Astrocyte of the cerebellum (primary cell): ENCODE data around the gene MSRB3.

Experiments
- DNase-seq: peaks from one replicate; pipeline ENCODE4 v3.0.0-alpha.2; 2011; ENCODE audit warnings: low read depth
- H3K4me3 ChIP-seq: 2 replicates; pipeline ENCODE4 v1.5.1; 2011; ENCODE audit warnings: mild to moderate bottlenecking, low read depth, low read length, moderate library complexity
- CTCF ChIP-seq: IDR thresholded peaks from 2 replicates; pipeline ENCODE4 v1.5.1; 2012; ENCODE audit warnings: low read length, low read depth, moderate library complexity, mild to moderate bottlenecking; ENCODE audit errors: missing control alignments
- in situ Hi-C: cut with HindIII; loops from 2 replicates; pipeline ENCODE4 v1.10.0; 2017; ENCODE audit warnings: low sequenced_read_pairs

MSRB3 gene

GRCh38 chr12:65252515-65252914 lies 26.0 kb upstream of the MSRB3 start:
- H3K4me3 ChIP-seq = no peak overlapping the region
- no peak for TF ChIP-seq CTCF
- DNase-seq = no peak
- in situ Hi-C loops = no loop called here

GRCh38 chr12:65257986-65258385 lies 20.5 kb upstream of the MSRB3 start:
- TF ChIP-seq CTCF = no peak

GRCh38 chr12:65259501-65259900 lies 19.0 kb upstream of the MSRB3 start:
- in situ Hi-C loops = no loop called here
- no peak for TF ChIP-seq CTCF
- no peak overlapping the region for H3K4me3 ChIP-seq
- no peak for DNase-seq

More at GRCh38 chr12:65257986-65258385, 20.5 kb upstream of the MSRB3 start:
- no peak for DNase-seq
- in situ Hi-C loops = no loop called here
- no peak overlapping the region for H3K4me3 ChIP-seq

GRCh38 chr12:65263777-65264176 lies 14.7 kb upstream of the MSRB3 start:
- no peak overlapping the region for H3K4me3 ChIP-seq
- in situ Hi-C loops = no loop called here
- no peak for TF ChIP-seq CTCF
- DNase-seq = no peak

GRCh38 chr12:65266408-65266807 lies 12.1 kb upstream of the MSRB3 start:
- in situ Hi-C loops = no loop called here
- DNase-seq = no peak
- TF ChIP-seq CTCF = no peak
- no peak overlapping the region for H3K4me3 ChIP-seq

- no peak for TF ChIP-seq CTCF
- in situ Hi-C loops = no loop called here
- H3K4me3 ChIP-seq = no peak overlapping the region
- no peak for DNase-seq
Measured at GRCh38 chr12:65269603-65270002, 8.9 kb upstream of the MSRB3 start.
